Measurements from ENCODE around the gene LIPI.

DNA sequence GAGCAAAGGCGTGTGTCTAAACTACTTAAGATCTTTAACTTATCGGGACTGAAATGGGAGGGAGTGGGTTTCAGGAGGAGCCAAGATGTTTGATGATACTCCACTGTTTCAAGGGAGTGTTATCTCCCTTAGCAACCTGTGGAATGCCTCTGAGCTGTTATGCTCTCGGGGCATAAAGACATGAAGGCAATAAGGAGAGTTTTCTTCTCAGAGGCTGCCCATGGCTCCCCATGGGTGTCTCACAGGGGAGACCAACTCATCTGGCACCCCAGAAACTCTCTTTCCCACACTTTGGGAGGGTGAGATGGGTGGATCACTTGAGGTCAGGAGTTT is 130.0 kb downstream of the LIPI start:
- TF ChIP-seq CTCF (conservative IDR thresholded peaks at IDR 0.05; ENCODE audit: low read depth in 2 of 2) (no peak), CREB1 (CRISPR knock-in tag; IDR thresholded peaks at IDR 0.05; ENCODE audit: low read depth) (no peak), EZH2phosphoT487 (IDR thresholded peaks at IDR 0.05; ENCODE audit: unreplicated experiment) (no peak), EZH2 (IDR thresholded peaks at IDR 0.05; ENCODE audit: low read depth, unreplicated experiment) (no peak), POLR2AphosphoS5 (IDR thresholded peaks at IDR 0.05; ENCODE audit: low read depth) (no peak), ZNF331 (CRISPR knock-in tag; IDR thresholded peaks at IDR 0.05; ENCODE audit: low read depth) (no peak), NANOG (IDR thresholded peaks at IDR 0.05; ENCODE audit: borderline replicate concordance) (no peak), ETS1 (IDR thresholded peaks at IDR 0.05) (no peak), JUNB (IDR thresholded peaks at IDR 0.05; ENCODE audit: unreplicated experiment) (no peak), STAT1 (IDR thresholded peaks at IDR 0.05; ENCODE audit: unreplicated experiment) (no peak), ZNF114 (CRISPR knock-in tag; IDR thresholded peaks at IDR 0.05) (no peak)
- TF ChIP-seq, protein P1, sequence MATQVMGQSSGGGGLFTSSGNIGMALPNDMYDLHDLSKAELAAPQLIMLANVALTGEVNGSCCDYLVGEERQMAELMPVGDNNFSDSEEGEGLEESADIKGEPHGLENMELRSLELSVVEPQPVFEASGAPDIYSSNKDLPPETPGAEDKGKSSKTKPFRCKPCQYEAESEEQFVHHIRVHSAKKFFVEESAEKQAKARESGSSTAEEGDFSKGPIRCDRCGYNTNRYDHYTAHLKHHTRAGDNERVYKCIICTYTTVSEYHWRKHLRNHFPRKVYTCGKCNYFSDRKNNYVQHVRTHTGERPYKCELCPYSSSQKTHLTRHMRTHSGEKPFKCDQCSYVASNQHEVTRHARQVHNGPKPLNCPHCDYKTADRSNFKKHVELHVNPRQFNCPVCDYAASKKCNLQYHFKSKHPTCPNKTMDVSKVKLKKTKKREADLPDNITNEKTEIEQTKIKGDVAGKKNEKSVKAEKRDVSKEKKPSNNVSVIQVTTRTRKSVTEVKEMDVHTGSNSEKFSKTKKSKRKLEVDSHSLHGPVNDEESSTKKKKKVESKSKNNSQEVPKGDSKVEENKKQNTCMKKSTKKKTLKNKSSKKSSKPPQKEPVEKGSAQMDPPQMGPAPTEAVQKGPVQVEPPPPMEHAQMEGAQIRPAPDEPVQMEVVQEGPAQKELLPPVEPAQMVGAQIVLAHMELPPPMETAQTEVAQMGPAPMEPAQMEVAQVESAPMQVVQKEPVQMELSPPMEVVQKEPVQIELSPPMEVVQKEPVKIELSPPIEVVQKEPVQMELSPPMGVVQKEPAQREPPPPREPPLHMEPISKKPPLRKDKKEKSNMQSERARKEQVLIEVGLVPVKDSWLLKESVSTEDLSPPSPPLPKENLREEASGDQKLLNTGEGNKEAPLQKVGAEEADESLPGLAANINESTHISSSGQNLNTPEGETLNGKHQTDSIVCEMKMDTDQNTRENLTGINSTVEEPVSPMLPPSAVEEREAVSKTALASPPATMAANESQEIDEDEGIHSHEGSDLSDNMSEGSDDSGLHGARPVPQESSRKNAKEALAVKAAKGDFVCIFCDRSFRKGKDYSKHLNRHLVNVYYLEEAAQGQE (IDR thresholded peaks at IDR 0.05; ENCODE audit: unreplicated experiment) = no peak
- TF ChIP-seq, protein P2, sequence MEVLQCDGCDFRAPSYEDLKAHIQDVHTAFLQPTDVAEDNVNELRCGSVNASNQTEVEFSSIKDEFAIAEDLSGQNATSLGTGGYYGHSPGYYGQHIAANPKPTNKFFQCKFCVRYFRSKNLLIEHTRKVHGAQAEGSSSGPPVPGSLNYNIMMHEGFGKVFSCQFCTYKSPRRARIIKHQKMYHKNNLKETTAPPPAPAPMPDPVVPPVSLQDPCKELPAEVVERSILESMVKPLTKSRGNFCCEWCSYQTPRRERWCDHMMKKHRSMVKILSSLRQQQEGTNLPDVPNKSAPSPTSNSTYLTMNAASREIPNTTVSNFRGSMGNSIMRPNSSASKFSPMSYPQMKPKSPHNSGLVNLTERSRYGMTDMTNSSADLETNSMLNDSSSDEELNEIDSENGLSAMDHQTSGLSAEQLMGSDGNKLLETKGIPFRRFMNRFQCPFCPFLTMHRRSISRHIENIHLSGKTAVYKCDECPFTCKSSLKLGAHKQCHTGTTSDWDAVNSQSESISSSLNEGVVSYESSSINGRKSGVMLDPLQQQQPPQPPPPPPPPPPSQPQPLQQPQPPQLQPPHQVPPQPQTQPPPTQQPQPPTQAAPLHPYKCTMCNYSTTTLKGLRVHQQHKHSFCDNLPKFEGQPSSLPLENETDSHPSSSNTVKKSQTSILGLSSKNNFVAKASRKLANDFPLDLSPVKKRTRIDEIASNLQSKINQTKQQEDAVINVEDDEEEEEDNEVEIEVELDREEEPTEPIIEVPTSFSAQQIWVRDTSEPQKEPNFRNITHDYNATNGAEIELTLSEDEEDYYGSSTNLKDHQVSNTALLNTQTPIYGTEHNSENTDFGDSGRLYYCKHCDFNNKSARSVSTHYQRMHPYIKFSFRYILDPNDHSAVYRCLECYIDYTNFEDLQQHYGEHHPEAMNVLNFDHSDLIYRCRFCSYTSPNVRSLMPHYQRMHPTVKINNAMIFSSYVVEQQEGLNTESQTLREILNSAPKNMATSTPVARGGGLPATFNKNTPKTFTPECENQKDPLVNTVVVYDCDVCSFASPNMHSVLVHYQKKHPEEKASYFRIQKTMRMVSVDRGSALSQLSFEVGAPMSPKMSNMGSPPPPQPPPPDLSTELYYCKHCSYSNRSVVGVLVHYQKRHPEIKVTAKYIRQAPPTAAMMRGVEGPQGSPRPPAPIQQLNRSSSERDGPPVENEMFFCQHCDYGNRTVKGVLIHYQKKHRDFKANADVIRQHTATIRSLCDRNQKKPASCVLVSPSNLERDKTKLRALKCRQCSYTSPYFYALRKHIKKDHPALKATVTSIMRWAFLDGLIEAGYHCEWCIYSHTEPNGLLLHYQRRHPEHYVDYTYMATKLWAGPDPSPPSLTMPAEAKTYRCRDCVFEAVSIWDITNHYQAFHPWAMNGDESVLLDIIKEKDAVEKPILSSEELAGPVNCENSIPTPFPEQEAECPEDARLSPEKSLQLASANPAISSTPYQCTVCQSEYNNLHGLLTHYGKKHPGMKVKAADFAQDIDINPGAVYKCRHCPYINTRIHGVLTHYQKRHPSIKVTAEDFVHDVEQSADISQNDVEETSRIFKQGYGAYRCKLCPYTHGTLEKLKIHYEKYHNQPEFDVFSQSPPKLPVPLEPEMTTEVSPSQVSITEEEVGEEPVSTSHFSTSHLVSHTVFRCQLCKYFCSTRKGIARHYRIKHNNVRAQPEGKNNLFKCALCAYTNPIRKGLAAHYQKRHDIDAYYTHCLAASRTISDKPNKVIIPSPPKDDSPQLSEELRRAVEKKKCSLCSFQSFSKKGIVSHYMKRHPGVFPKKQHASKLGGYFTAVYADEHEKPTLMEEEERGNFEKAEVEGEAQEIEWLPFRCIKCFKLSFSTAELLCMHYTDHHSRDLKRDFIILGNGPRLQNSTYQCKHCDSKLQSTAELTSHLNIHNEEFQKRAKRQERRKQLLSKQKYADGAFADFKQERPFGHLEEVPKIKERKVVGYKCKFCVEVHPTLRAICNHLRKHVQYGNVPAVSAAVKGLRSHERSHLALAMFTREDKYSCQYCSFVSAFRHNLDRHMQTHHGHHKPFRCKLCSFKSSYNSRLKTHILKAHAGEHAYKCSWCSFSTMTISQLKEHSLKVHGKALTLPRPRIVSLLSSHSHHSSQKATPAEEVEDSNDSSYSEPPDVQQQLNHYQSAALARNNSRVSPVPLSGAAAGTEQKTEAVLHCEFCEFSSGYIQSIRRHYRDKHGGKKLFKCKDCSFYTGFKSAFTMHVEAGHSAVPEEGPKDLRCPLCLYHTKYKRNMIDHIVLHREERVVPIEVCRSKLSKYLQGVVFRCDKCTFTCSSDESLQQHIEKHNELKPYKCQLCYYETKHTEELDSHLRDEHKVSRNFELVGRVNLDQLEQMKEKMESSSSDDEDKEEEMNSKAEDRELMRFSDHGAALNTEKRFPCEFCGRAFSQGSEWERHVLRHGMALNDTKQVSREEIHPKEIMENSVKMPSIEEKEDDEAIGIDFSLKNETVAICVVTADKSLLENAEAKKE (CRISPR knock-in tag; IDR thresholded peaks at IDR 0.05) = no peak

Data from GM23338 (cell line).